K562 (cell line): Measurements from ENCODE around the gene TOMM70. TPM values are rescaled to one million over a fixed set of nuclear protein-coding genes. Genes with fewer than 3 reads are reported as not detected.
A peak's percentile ranks its signal among the peaks of the same experiment; 100 is the strongest.

Experiments
- ATAC-seq: fragments of 200-7000 bp; cut with Tn5 transposase; 3 replicates; pipeline ENCODE4 v1.9.1; 2020; ENCODE audit warnings: moderate library complexity
- BruUV-seq: library from RNA; stranded (reverse); fragments of 400-500 nt; replicated peaks from 2 replicates; lab custom pipeline; 2021; lab: Mats Ljungman, UMichigan
- CTCF ChIA-PET: fragments of 300-600 bp; formaldehyde crosslinking; extraction: SDS; loops from one replicate; lab custom pipeline; 2021; ENCODE audit warnings: low intra/inter-chr PET ratio; lab: Yijun Ruan, JAX
- POLR2A ChIA-PET: fragments of 300-600, 350-650 bp; sonication (Branson Sonifier 250); formaldehyde crosslinking; extraction: SDS; loops from one replicate; lab custom pipeline; 2021; ENCODE audit warnings: antibody characterized with exemption, inconsistent platforms; lab: Yijun Ruan, JAX
- DNase-seq, 4 experiments: peaks; one replicate each; pipeline versions ENCODE4 v3.0.0 to v3.0.0-alpha.2; 2011 to 2018; ENCODE audit warnings: low spot score in 3 of 4, mixed read lengths in 3 of 4; ENCODE audit errors: extremely low read depth in 1 of 4
- FAIRE-seq: peaks from 2 replicates; lab custom pipeline; 2011; peaks lifted over from hg19 to GRCh38; lab: Jason Lieb, UNC
- H2AFZ ChIP-seq: 2 replicates; pipeline ENCODE4 v1.6.0; 2011; ENCODE audit warnings: low read depth, low read length, control low read depth, inconsistent platforms
- H3K27ac ChIP-seq: fragments of 200-600 bp; 3 replicates; pipeline ENCODE4 v1.8.0; 2011; ENCODE audit warnings: low read depth, mild to moderate bottlenecking, control low read depth, inconsistent platforms, low read length, moderate library complexity, mixed read lengths; ENCODE audit errors: extremely low read depth
- H3K27me3 ChIP-seq, 2 experiments: fragments of 300-600 bp in 1 of 2; 2 replicates in 1 of 2; 3 replicates in 1 of 2; pipeline versions ENCODE4 v1.6.0 to v1.8.0; 2011; ENCODE audit warnings: inconsistent platforms in 2 of 2, low read length in 2 of 2, mild to moderate bottlenecking in 1 of 2, mixed read lengths in 1 of 2, moderate library complexity in 1 of 2; ENCODE audit not compliant: control insufficient read depth in 2 of 2, insufficient read depth in 2 of 2
- H3K36me3 ChIP-seq: fragments of 300-600 bp; 3 replicates; pipeline ENCODE4 v1.8.0; 2011; ENCODE audit warnings: mild to moderate bottlenecking, low read length, inconsistent platforms; ENCODE audit not compliant: control insufficient read depth, insufficient read depth
- H3K4me1 ChIP-seq, 2 experiments: fragments of 200-600 bp in 1 of 2; replicated peaks in 1 of 2; 2 replicates in 1 of 2; 3 replicates in 1 of 2; pipeline versions ENCODE4 v1.5.1 to v1.8.0; 2011; ENCODE audit warnings: inconsistent platforms in 2 of 2, low read length in 2 of 2, mild to moderate bottlenecking in 1 of 2, mixed read lengths in 1 of 2, moderate library complexity in 1 of 2; ENCODE audit not compliant: control insufficient read depth in 2 of 2, insufficient read depth in 2 of 2
- H3K4me2 ChIP-seq: 2 replicates; pipeline ENCODE4 v1.6.1; 2011; ENCODE audit warnings: low read length, control low read depth, inconsistent platforms, mixed read lengths; ENCODE audit not compliant: insufficient read depth
- H3K4me3 ChIP-seq: fragments of 200-600 bp; sonication (generic), shearing (Covaris generic); 2 replicates; pipeline ENCODE4 v1.5.1; 2016; ENCODE audit warnings: control low read depth, inconsistent platforms
- H3K79me2 ChIP-seq: fragments of 200-600 bp; 3 replicates; pipeline ENCODE4 v1.8.0; 2011; ENCODE audit warnings: low read length, inconsistent platforms; ENCODE audit not compliant: control insufficient read depth, insufficient read depth
- H3K9ac ChIP-seq, 2 experiments: 2 replicates each; pipeline versions ENCODE4 v1.6.0 to v1.6.1; 2011; ENCODE audit warnings: low read depth in 2 of 2, low read length in 2 of 2, control low read depth in 1 of 2, inconsistent platforms in 1 of 2, mild to moderate bottlenecking in 1 of 2, mixed read lengths in 1 of 2; ENCODE audit not compliant: insufficient read depth in 1 of 2
- H3K9me1 ChIP-seq: one replicate; pipeline ENCODE4 v1.6.0; 2011; ENCODE audit warnings: inconsistent platforms, mild to moderate bottlenecking, low read length, moderate library complexity; ENCODE audit not compliant: control insufficient read depth, insufficient read depth
- H3K9me3 ChIP-seq: replicated peaks from 2 replicates; pipeline ENCODE4 v1.5.1; 2011; ENCODE audit warnings: low read depth, low read length, inconsistent platforms; ENCODE audit not compliant: control insufficient read depth, insufficient read depth
- H4K20me1 ChIP-seq: replicated peaks from 2 replicates; pipeline ENCODE4 v1.6.1; 2011; ENCODE audit warnings: low read length, inconsistent platforms, mixed read lengths; ENCODE audit not compliant: control insufficient read depth, insufficient read depth
- CEBPB ChIP-seq: fragments of 450-650 bp; IDR thresholded peaks from 2 replicates; pipeline ENCODE4 v1.6.1; 2016; ENCODE audit warnings: missing genetic modification characterization, missing compliant biosample characterization
- CEBPG ChIP-seq, 3 experiments: fragments of 200-800 bp in 1 of 3; sonication (Bioruptor generic) in 1 of 3; sonication (generic) in 1 of 3; formaldehyde crosslinking in 1 of 3; IDR thresholded peaks in 2 of 3; conservative IDR thresholded peaks in 1 of 3; 2 replicates each; pipeline versions ENCODE4 v1.6.1 to v1.8.0; 2016 to 2022; ENCODE audit warnings: missing compliant biosample characterization in 2 of 3, missing genetic modification characterization in 2 of 3, mild to moderate bottlenecking in 1 of 3, missing genetic modification reagents in 1 of 3
- ZNF449 ChIP-seq: fragments of 250-450 bp; sonication (Bioruptor Pico); IDR thresholded peaks from 2 replicates; pipeline ENCODE4 v1.8.0; 2022; ENCODE audit warnings: moderate library complexity, mild to moderate bottlenecking, inconsistent platforms
- WGBS: fragments of 100-300 bp; shearing (Covaris generic); methylation state at CpG from one replicate; pipeline ENCODE4 v1.1.6; 2016; ENCODE audit warnings: low coverage, mixed read lengths; ENCODE audit not compliant: insufficient coverage; ENCODE audit errors: missing lambda C conversion rate; 5-methylcytosine and 5-hydroxymethylcytosine counted together
- in situ Hi-C: fragments of 300-500 bp; cut with MboI; formaldehyde crosslinking; loops from 4 replicates; pipeline ENCODE4 v1.15.0; 2018; ENCODE audit warnings: inconsistent platforms, mixed read lengths
- intact Hi-C: fragments of 100-400 bp; cut with micrococcal nuclease; formaldehyde crosslinking; loops from 2 replicates; pipeline ENCODE4 v1.14.2; 2022
- polyA plus RNA-seq, 8 experiments: library from polyadenylated mRNA; depleted of rRNA in 4 of 8; stranded (reverse) in 5 of 8; unstranded in 3 of 8; fragments of >200 nt; fragmentation: Nextera tagmentation in 2 of 8; fragmentation: Illumina TruSeq in 1 of 8; extraction: Ambion mirVana in 2 of 8; extraction: Trizol in 1 of 8; gene quantifications; 2 replicates each; pipeline versions ENCODE4 v1.2.1 to v1.2.3, GENCODE V29; 2011 to 2014; ENCODE audit warnings: inconsistent platforms in 1 of 8, missing spikeins in 1 of 8
- total RNA-seq, 7 experiments: library from RNA; depleted of rRNA in 6 of 7; stranded (reverse); fragments of >200 nt in 6 of 7; fragmentation: Illumina TruSeq in 2 of 7; extraction: Trizol in 2 of 7; gene quantifications; 2 replicates each; pipeline versions ENCODE4 v1.2.1 to v1.2.3, GENCODE V29; 2011 to 2021; ENCODE audit warnings: low replicate concordance in 1 of 7

TOMM70 gene
- total and polyA plus RNA-seq, 9 of the 15 experiments (the other 6 are each of a cell fraction or from before 2014, with no cell fraction given): 17.5 to 75.6 (median 54.9) TPM

GRCh38 chr3:100396967-100397366 lies 3.9 kb downstream of the TOMM70 start:
- Histone ChIP-seq H2AFZ (no peak overlapping the region), H4K20me1 (peaks cover 2% of the 10 kb centered on the region; the same call in 1 of the 2 replicates), H3K27ac (no peak overlapping the region), H3K9ac (no peak overlapping the region; a peak in 1 of 4 replicates), H3K79me2 (peaks cover 96% of the 10 kb centered on the region), H3K9me1 (no peaks in the 10 kb centered on the region), H3K36me3 (peaks cover 40% of the 10 kb centered on the region), H3K9me3 (no peaks in the 10 kb centered on the region), H3K4me3 (no peak overlapping the region), H3K4me1 (peaks cover 0 to 3% of the 10 kb centered on the region in 2 experiments; a peak in 3 of 5 replicates), H3K4me2 (no peak overlapping the region), H3K27me3 (no peaks in the 10 kb centered on the region)
- CTCF ChIA-PET: no interaction called here
- no TSS peak for BruUV-seq
- ATAC-seq (no peak), DNase-seq (no peak), FAIRE-seq (peak; percentile 57)
- in situ Hi-C loops: no loop called here
- POLR2A ChIA-PET: no interaction called here
- WGBS: 61% methylated on average over 2 of the region's 2 CpGs
- no peak for TF ChIP-seq CEBPG (CRISPR knock-in tag; IDR thresholded peaks at IDR 0.05)
- peak in 1 of 2 experiments; percentile 59; a peak in 1 of 4 replicates for TF ChIP-seq CEBPG (tag; conservative IDR thresholded peaks at IDR 0.05 in 1 of 2, IDR thresholded peaks at IDR 0.05 in 1 of 2)
- no peak for TF ChIP-seq ZNF449
- TF ChIP-seq CEBPB (tag): peak; percentile 83
- intact Hi-C loops: no loop called here
